SH-SY5Y (cell line): ENCODE results near the gene DDX4.

ENCODE experiments used
- GATA2 ChIP-seq: IDR thresholded peaks from 2 replicates; pipeline ENCODE4 v1.6.1; 2011; ENCODE audit warnings: mild to moderate bottlenecking, low read depth, low read length
- GATA3 ChIP-seq: IDR thresholded peaks from 2 replicates; pipeline ENCODE4 v1.6.1; 2011; ENCODE audit warnings: low read depth, mild to moderate bottlenecking, low read length, moderate library complexity

GRCh38 chr5:55855509-55855908 lies 117.6 kb downstream of the DDX4 start:
- TF ChIP-seq GATA2: no peak
- no peak for TF ChIP-seq GATA3
